Stimulated activated CD4-positive, alpha-beta T cell treated with anti-CD3 and anti-CD28 coated beads, TNF-alpha, amount 100 ng/mL, for 4 hours (primary cell): ENCODE results near the gene MPP1.
A peak's percentile ranks its signal among the peaks of the same experiment; 100 is the strongest.
"Not testable (repeated sequence)": the region's sequence is repeated elsewhere in the genome, so short reads cannot be mapped to it uniquely, and the experiment has no call there.

Source experiments
- DNase-seq, 3 experiments: peaks; one replicate each; pipeline ENCODE4 v3.0.0-alpha.2; 2020; ENCODE audit warnings: low read depth in 3 of 3

Gene MPP1

GRCh38 chrX:154804957-154805695, at the start of gene MPP1:
TSS of gene MPP1 (minus strand) at chrX:154805485. CDS start at chrX:154805373, 112 bp downstream.
- DNase-seq, result peak; percentile 47 to 61 (median 56)

GRCh38 chrX:154850957-154851611, 45.8 kb upstream of the MPP1 start:
- no peak for DNase-seq

DNA sequence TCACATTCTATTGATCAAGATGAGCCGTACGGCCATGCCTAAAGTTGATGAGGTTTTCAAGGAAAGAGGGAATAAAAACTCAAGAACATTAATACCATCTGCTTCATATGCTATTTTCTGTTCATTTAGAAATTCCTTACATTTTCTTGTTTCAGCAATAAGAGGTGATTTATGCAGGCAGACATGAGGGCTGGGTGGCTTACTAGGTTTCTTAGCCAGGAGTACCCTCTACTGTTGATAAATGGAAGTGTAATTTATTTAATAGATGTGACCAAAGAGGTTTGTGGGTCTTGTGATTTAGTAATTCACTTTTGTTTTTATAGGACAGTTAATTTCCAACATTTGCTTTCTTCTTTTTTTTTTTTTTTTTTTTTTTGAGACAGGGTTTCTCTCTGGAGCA, 35.6 kb upstream of the MPP1 start:
- DNase-seq, result no peak

- no peak for DNase-seq
Observed at GRCh38 chrX:154836163-154836562, 30.9 kb upstream of the MPP1 start.

DNA sequence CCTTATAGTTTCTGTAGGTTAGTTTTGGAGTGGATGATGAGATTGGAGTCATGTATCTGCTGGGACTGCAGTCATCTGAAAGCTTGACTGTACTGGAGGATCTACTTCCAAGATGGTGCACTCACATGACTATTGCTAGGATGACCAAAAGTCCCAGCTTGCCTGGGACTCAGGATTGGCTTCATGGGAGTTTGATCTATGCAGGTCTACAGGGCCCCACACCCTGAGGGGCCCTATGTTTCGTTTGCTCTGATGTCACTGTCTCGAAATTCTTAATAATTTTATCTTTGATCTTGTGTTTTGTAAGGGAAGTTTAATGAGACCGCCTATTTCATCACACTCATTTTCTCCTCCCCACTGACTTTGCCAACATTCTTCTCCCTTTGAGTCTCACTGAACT, 29.3 kb upstream of the MPP1 start, which contains the start of gene SMIM9:
Gene SMIM9 (minus strand): TSS at position 101 of the 400 bp plus-strand sequence. CDS start 3,806 bp downstream, outside the sequence.
- no peak for DNase-seq

- DNase-seq, result no peak
Observed at GRCh38 chrX:154833746-154834274, 28.5 kb upstream of the MPP1 start.

DNA sequence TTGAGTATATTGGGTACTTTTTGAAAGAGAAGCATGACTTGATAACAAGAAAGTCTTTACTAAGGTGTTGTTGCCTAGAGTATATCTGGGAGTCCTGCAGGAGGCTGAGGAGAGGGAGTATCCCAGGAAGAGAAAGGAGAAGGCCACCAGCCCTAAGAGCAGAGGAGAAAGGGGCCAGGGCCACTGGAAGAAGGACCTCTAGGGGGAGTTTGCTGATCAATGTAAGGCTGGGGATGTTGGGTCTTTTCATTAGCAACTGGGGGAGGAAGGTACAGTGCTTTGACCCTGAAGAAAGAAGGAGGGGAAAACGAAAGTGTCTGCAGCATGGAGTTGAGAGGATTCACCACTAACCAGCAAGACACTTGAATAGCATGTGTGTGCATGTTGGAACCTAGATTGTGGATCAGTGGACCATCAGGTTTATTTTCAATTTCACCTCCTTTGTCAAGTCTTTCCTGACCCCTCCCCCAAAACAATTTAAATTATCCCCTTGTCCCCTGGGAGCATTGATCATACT, 24.7 kb upstream of the MPP1 start:
- DNase-seq, result no peak

- no peak for DNase-seq
Observed at GRCh38 chrX:154829134-154829533, 23.8 kb upstream of the MPP1 start.

- no peak for DNase-seq
Observed at GRCh38 chrX:154828016-154828408, 22.7 kb upstream of the MPP1 start.

- DNase-seq, result no peak
Observed at GRCh38 chrX:154827194-154828015, 22.1 kb upstream of the MPP1 start.

DNA sequence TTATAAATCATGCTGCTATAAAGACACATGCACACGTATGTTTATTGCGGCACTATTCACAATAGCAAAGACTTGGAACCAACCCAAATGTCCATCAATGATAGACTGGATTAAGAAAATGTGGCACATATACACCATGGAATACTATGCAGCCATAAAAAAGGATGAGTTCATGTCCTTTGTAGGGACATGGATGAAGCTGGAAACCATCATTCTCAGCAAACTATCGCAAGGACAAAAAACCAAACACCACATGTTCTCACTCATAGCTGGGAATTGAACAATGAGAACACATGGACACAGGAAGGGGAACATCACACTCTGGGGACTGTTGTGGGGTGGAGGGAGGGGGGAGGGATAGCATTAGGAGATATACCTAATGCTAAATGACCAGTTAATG, 20.3 kb upstream of the MPP1 start:
- DNase-seq, result not testable (repeated sequence)

DNA sequence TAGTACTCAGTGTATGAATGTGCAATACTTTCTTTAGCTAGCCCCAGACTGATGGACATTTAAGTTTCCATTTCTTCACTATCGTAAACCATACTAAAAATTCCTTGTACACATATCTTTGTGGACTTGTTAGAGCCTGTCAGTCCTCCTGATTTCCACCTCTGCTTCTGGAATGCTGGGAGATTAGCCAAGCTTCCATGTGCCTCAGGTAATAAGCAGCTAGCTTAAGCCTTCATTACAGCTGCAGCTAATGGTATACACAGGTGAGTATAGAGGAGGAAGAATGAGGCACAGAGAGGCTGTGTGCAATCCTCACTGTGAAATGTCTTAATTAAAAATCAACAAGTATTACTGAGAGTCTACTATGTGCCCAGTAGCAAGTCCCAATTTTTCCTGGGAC, 19.4 kb upstream of the MPP1 start:
- no peak for DNase-seq

GRCh38 chrX:154822029-154822428, 16.7 kb upstream of the MPP1 start:
- no peak for DNase-seq

- DNase-seq, result no peak
Observed at GRCh38 chrX:154821523-154821922, 16.2 kb upstream of the MPP1 start.

DNA sequence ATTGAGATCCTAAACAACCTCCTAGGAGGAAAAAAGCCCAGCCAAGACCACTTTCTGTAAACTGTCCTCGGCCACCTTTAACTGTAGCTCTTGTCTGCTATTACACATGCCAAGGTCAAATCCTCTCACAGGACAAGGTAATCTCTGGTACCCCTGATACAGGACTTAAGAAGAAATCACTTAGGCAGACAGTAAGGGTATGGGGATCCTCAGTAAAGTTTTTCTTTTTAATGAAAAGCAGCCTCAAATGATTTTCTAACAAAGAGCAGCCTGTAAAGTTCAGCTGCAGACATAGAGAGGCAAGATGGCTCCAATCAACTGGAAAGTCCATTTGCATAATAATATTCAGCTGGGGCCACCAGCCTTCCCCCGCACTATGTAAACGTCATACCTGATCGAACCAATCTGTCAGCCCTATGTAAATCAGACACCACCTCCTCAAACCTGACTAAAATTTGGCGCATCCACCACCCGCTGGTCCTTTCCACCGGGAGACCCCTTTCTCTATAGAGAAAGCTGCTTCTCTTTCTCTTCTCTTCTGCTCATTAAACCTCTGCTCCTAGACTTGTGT, 14.6 kb upstream of the MPP1 start:
- DNase-seq, result no peak

DNA sequence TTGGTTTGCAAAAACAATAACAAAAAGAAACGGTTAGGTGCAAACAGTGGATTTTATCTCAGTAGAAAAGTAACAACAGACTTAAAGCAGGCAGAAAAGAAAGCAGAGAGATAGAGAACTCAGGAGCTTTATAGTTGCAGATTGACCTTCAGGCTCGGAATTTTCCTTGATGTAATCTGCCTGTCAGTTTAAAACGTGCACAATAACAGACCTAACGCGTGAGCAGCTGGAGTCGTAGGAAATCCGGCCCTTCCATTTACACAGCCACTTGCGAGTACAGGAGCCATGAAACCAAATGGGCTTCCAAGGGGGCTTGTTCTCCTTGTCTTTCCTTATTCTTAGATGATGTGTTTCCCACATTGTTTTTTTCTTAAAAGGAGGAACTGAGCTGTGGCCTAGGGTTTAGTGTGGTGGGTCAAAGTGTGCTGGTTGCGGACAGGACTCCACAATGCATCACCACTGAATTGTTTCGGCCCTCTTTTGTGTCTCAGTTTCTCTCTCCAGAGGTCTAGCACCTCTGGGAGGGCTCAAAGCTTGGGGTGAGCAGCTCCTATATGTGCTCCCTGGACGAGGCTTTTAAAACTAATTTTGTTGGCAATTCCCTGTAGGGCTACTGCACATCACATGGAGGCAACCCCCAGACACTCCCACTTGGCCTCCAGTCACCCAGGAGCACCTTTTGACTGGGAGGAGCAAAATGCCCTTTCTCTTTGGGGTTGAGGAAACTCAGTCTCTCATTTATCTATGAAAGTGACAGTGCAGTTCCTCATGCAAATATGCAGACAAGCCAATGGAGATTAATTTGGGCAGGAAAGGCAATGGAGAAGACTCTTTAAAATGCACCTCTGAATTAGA, 13.9 kb upstream of the MPP1 start:
- no peak for DNase-seq

GRCh38 chrX:154817048-154817618, 11.8 kb upstream of the MPP1 start:
- not testable (repeated sequence) for DNase-seq

- not testable (repeated sequence) for DNase-seq
Observed at GRCh38 chrX:154816326-154816898, 11.1 kb upstream of the MPP1 start.

- DNase-seq, result no peak
Observed at GRCh38 chrX:154815274-154815818, 10.1 kb upstream of the MPP1 start.

- no peak for DNase-seq
Observed at GRCh38 chrX:154813801-154814200, 8.5 kb upstream of the MPP1 start.
